Measurements from ENCODE around the gene KCNJ5.

GRCh38 chr11:128947773-128948172, 56.6 kb downstream of the KCNJ5 start:
- TF ChIP-seq, protein P1, sequence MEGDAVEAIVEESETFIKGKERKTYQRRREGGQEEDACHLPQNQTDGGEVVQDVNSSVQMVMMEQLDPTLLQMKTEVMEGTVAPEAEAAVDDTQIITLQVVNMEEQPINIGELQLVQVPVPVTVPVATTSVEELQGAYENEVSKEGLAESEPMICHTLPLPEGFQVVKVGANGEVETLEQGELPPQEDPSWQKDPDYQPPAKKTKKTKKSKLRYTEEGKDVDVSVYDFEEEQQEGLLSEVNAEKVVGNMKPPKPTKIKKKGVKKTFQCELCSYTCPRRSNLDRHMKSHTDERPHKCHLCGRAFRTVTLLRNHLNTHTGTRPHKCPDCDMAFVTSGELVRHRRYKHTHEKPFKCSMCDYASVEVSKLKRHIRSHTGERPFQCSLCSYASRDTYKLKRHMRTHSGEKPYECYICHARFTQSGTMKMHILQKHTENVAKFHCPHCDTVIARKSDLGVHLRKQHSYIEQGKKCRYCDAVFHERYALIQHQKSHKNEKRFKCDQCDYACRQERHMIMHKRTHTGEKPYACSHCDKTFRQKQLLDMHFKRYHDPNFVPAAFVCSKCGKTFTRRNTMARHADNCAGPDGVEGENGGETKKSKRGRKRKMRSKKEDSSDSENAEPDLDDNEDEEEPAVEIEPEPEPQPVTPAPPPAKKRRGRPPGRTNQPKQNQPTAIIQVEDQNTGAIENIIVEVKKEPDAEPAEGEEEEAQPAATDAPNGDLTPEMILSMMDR (IDR thresholded peaks at IDR 0.05; ENCODE audit: insufficient read depth, low read length, poor library complexity, severe bottlenecking) = no peak
- no peak for TF ChIP-seq EZH2phosphoT487 (conservative IDR thresholded peaks at IDR 0.05; ENCODE audit: low read length)
